Measurements from ENCODE around the gene LMNTD1. TPM values are rescaled to one million over a fixed set of nuclear protein-coding genes. Genes with fewer than 3 reads are reported as not detected.

Gene LMNTD1
- total RNA-seq, 2 experiments from 2014 or later, result not detected

DNA sequence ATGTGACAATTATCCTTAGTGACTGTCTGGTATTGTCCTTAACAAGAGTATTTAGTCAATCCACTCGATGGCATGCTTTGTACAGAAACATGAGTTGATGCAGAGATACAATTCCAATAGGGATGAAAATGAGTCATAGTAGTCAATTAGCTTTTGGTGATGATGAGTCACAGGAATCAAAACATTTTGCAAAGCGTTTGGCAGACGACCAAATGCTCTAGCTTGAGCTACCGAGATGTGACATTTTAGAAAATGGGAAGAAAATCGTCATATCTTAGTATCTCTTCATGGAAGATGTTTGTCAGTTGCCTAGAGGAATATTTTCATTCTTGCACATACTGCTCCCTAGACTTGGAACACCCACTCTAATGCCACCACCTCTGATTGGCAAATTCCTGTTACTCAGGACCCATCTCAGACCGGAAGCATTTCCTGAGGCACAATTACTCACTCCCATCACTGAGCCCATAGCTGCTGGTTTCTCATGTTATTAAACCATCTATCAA lies 95.0 kb downstream of the LMNTD1 start:
- TF ChIP-seq, protein P1, sequence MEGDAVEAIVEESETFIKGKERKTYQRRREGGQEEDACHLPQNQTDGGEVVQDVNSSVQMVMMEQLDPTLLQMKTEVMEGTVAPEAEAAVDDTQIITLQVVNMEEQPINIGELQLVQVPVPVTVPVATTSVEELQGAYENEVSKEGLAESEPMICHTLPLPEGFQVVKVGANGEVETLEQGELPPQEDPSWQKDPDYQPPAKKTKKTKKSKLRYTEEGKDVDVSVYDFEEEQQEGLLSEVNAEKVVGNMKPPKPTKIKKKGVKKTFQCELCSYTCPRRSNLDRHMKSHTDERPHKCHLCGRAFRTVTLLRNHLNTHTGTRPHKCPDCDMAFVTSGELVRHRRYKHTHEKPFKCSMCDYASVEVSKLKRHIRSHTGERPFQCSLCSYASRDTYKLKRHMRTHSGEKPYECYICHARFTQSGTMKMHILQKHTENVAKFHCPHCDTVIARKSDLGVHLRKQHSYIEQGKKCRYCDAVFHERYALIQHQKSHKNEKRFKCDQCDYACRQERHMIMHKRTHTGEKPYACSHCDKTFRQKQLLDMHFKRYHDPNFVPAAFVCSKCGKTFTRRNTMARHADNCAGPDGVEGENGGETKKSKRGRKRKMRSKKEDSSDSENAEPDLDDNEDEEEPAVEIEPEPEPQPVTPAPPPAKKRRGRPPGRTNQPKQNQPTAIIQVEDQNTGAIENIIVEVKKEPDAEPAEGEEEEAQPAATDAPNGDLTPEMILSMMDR (IDR thresholded peaks at IDR 0.05), result no peak
- Histone ChIP-seq H3K4me3 (ENCODE audit: low read length) (no peak overlapping the region), H3K27me3 (ENCODE audit: control insufficient read depth in 1 of 2, insufficient read depth in 2 of 2, low read length in 2 of 2) (no peaks in the 10 kb centered on the region), H3K4me1 (ENCODE audit: insufficient read depth, low read length) (no peaks in the 10 kb centered on the region), H3K36me3 (ENCODE audit: insufficient read depth, low read length) (no peaks in the 10 kb centered on the region), H3K9me3 (ENCODE audit: control insufficient read depth in 1 of 2, insufficient read depth in 1 of 2, low read length in 2 of 2) (peaks cover 0 to 5% of the 10 kb centered on the region in 2 experiments), H3K27ac (ENCODE audit: low read depth in 1 of 2, low read length in 2 of 2) (no peak overlapping the region)
- no peak for ATAC-seq (ENCODE audit: poor library complexity)
- CTCF ChIA-PET, result interaction anchor here (1.2 kb wide), 1 partner anchor 11 kb away, joined by 3 read pairs; no protein-coding TSS in a partner anchor
- no peak for DNase-seq
- POLR2A ChIA-PET, result no interaction called here
- intact Hi-C loops (cut with DNase I, micrococcal nuclease), result no loop called here
- Mint-ChIP-seq H3K4me1 (ENCODE audit: low read depth) (no peaks in the 10 kb centered on the region), H3K36me3 (ENCODE audit: low read depth) (no peaks in the 10 kb centered on the region), H3K9me3 (no peaks in the 10 kb centered on the region), H3K27me3 (peaks cover 5% of the 10 kb centered on the region), H3K27ac (no peak overlapping the region), H3K4me3 (no peak overlapping the region)

DNA sequence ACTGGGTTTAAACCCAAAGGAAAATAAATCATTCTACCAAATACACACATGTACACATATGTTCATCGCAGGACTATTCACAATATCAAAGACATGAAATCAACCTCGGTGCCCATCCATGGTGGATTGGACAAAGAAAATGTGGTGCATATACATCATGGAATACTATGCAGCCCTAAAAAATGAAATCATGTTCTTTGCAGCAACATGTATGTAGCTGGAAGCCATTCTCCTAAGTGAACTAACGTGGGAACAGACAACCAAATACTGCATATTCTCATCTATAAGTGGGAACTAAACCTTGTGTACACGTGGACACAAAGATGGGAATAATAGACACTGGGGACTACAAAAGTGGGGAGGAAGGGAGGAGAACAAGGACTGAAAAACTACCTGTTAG lies 96.6 kb downstream of the LMNTD1 start:
- H3K4me1 Mint-ChIP-seq (ENCODE audit: low read depth), result no peaks in the 10 kb centered on the region
- POLR2A ChIA-PET, result no interaction called here
- H3K27ac Mint-ChIP-seq, result no peak overlapping the region
- H3K4me3 Mint-ChIP-seq, result no peak overlapping the region
- Histone ChIP-seq H3K27ac (ENCODE audit: low read depth in 1 of 2, low read length in 2 of 2) (no peak overlapping the region), H3K4me3 (ENCODE audit: low read length) (no peak overlapping the region), H3K27me3 (ENCODE audit: control insufficient read depth in 1 of 2, insufficient read depth in 2 of 2, low read length in 2 of 2) (no peaks in the 10 kb centered on the region), H3K9me3 (ENCODE audit: control insufficient read depth in 1 of 2, insufficient read depth in 1 of 2, low read length in 2 of 2) (peaks cover 0 to 5% of the 10 kb centered on the region in 2 experiments), H3K36me3 (ENCODE audit: insufficient read depth, low read length) (no peaks in the 10 kb centered on the region), H3K4me1 (ENCODE audit: insufficient read depth, low read length) (no peaks in the 10 kb centered on the region)
- DNase-seq (no peak), ATAC-seq (ENCODE audit: poor library complexity) (no peak)
- H3K9me3 Mint-ChIP-seq, result no peaks in the 10 kb centered on the region
- CTCF ChIA-PET, result no interaction called here
- H3K27me3 Mint-ChIP-seq, result peaks cover 5% of the 10 kb centered on the region
- intact Hi-C loops (cut with DNase I, micrococcal nuclease), result no loop called here
- TF ChIP-seq, protein P1 (IDR thresholded peaks at IDR 0.05), result no peak
- no peaks in the 10 kb centered on the region for H3K36me3 Mint-ChIP-seq (ENCODE audit: low read depth)

DNA sequence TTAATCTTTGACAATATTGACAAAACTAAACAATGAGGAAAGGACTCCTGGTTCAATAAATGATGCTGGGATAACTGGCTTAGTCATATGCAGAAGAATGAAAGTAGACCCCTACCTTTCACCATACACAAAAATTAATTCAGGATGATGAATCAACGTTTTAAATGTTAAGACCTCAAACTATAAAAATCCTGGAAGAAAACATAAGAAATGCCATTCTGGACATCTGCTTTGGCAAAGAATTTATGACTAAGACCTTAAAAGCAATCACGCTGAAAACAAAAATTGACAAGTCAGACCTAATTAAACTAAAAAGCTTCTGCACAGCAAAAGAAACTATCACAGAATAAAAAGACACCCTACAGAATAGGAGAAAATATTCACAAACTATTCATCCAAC lies 97.4 kb downstream of the LMNTD1 start:
- CTCF ChIA-PET, result no interaction called here
- Histone ChIP-seq H3K9me3 (ENCODE audit: control insufficient read depth in 1 of 2, insufficient read depth in 1 of 2, low read length in 2 of 2) (peaks cover 0 to 5% of the 10 kb centered on the region in 2 experiments), H3K36me3 (ENCODE audit: insufficient read depth, low read length) (no peaks in the 10 kb centered on the region), H3K4me1 (ENCODE audit: insufficient read depth, low read length) (no peaks in the 10 kb centered on the region), H3K27me3 (ENCODE audit: control insufficient read depth in 1 of 2, insufficient read depth in 2 of 2, low read length in 2 of 2) (no peaks in the 10 kb centered on the region), H3K27ac (ENCODE audit: low read depth in 1 of 2, low read length in 2 of 2) (no peak overlapping the region), H3K4me3 (ENCODE audit: low read length) (no peak overlapping the region)
- TF ChIP-seq, protein P1 (IDR thresholded peaks at IDR 0.05), result no peak
- Mint-ChIP-seq H3K27ac (no peak overlapping the region), H3K9me3 (no peaks in the 10 kb centered on the region), H3K36me3 (ENCODE audit: low read depth) (no peaks in the 10 kb centered on the region), H3K27me3 (peaks cover 9% of the 10 kb centered on the region), H3K4me1 (ENCODE audit: low read depth) (no peaks in the 10 kb centered on the region), H3K4me3 (no peak overlapping the region)
- intact Hi-C loops (cut with DNase I, micrococcal nuclease), result no loop called here
- ATAC-seq (ENCODE audit: poor library complexity), result no peak
- DNase-seq, result no peak
- POLR2A ChIA-PET, result no interaction called here
